Cardiac muscle cell (in vitro differentiated cells and primary cell): ENCODE measurements around the gene TGIF2. TPM values are rescaled to one million over a fixed set of nuclear protein-coding genes. Genes with fewer than 3 reads are reported as not detected.

Experiments
- DNase-seq, 2 donors: peaks; one replicate each; pipeline versions ENCODE4 v3.0.0 to v3.0.0-alpha.2; 2010 to 2017; ENCODE audit warnings: low read depth in 1 of 2, low spot score in 1 of 2
- H3K27ac ChIP-seq: fragments of 200-600 bp; sonication (generic); 2 replicates; pipeline ENCODE4 v1.5.1; 2016
- H3K27me3 ChIP-seq: fragments of 200-600 bp; sonication (generic); 2 replicates; pipeline ENCODE4 v1.6.0; 2016; ENCODE audit warnings: control low read depth
- H3K36me3 ChIP-seq: fragments of 200-600 bp; sonication (generic); 2 replicates; pipeline ENCODE4 v1.5.1; 2016; ENCODE audit warnings: control low read depth
- H3K4me1 ChIP-seq: fragments of 200-600 bp; sonication (generic); 2 replicates; pipeline ENCODE4 v1.8.1; 2017; ENCODE audit warnings: low read depth, mild to moderate bottlenecking, mixed run types
- H3K4me3 ChIP-seq: fragments of 200-600 bp; sonication (generic); 2 replicates; pipeline ENCODE4 v1.5.1; 2016; ENCODE audit warnings: mild to moderate bottlenecking
- H3K9me3 ChIP-seq: fragments of 200-600 bp; sonication (generic); 2 replicates; pipeline ENCODE4 v1.5.1; 2017; ENCODE audit warnings: low read depth, mild to moderate bottlenecking, control low read depth
- CTCF ChIP-seq: IDR thresholded peaks from 2 replicates; pipeline ENCODE4 v1.5.1; 2012; ENCODE audit warnings: low read depth, mild to moderate bottlenecking, low read length
- polyA plus RNA-seq: library from polyadenylated mRNA; unstranded; fragments of >200 nt; fragmentation: Nextera tagmentation; extraction: Ambion mirVana; gene quantifications from 2 replicates; pipeline ENCODE4 v1.2.1, GENCODE V29; 2016
- total RNA-seq: library from RNA; depleted of rRNA; stranded (reverse); fragments of >200 nt; gene quantifications from 2 replicates; pipeline ENCODE4 v1.2.3, GENCODE V29; 2016

Gene TGIF2
- total and polyA plus RNA-seq, 2 experiments from 2014 or later = 59.4 to 69.5 TPM

DNA sequence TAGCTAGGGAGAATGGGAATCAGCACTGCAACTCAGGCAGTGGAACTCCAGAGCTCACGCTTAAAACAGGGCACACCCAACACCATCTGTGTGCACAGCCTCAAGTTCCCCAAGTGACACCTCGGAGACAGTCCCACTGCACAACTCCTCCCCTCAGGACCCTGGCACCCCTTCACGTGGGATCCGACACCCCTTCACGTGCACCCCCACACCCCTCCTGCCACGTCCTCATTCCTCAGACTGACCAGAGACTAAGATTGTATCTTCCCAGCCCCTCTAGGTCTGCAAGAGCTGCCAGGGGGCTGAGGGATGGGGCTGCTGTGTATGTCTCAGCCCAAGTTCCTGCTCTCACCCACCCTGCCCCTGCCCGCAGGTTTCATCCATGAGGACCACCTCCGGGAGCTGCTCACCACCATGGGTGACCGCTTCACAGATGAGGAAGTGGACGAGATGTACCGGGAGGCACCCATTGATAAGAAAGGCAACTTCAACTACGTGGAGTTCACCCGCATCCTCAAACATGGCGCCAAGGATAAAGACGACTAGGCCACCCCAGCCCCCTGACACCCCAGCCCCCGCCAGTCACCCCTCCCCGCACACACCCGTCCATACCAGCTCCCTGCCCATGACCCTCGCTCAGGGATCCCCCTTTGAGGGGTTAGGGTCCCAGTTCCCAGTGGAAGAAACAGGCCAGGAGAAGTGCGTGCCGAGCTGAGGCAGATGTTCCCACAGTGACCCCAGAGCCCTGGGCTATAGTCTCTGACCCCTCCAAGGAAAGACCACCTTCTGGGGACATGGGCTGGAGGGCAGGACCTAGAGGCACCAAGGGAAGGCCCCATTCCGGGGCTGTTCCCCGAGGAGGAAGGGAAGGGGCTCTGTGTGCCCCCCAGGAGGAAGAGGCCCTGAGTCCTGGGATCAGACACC lies 24.4 kb upstream of the TGIF2 start:
- Histone ChIP-seq H3K9me3 (no peaks in the 10 kb centered on the region), H3K36me3 (peaks cover 36% of the 10 kb centered on the region), H3K4me1 (peaks cover 4% of the 10 kb centered on the region), H3K27ac (peak overlapping the region; percentile 86), H3K27me3 (no peaks in the 10 kb centered on the region), H3K4me3 (no peak overlapping the region)
- TF ChIP-seq CTCF = no peak
- no peak for DNase-seq

GRCh38 chr20:36549628-36549941 lies 23.8 kb upstream of the TGIF2 start:
- no peaks in the 10 kb centered on the region for H3K27me3 ChIP-seq
- H3K27ac ChIP-seq = peak overlapping the region; percentile 86
- H3K9me3 ChIP-seq = no peaks in the 10 kb centered on the region
- peaks cover 36% of the 10 kb centered on the region for H3K36me3 ChIP-seq
- DNase-seq = no peak
- H3K4me1 ChIP-seq = no peaks in the 10 kb centered on the region
- TF ChIP-seq CTCF = no peak
- H3K4me3 ChIP-seq = no peak overlapping the region

GRCh38 chr20:36549942-36550789 lies 23.2 kb upstream of the TGIF2 start:
- H3K27ac ChIP-seq = peak overlapping the region; percentile 86
- no peak for TF ChIP-seq CTCF
- peaks cover 31% of the 10 kb centered on the region for H3K36me3 ChIP-seq
- no peaks in the 10 kb centered on the region for H3K27me3 ChIP-seq
- no peak overlapping the region for H3K4me3 ChIP-seq
- H3K4me1 ChIP-seq = no peaks in the 10 kb centered on the region
- no peaks in the 10 kb centered on the region for H3K9me3 ChIP-seq
- peak in 1 of 2 donors; percentile 25 for DNase-seq

DNA sequence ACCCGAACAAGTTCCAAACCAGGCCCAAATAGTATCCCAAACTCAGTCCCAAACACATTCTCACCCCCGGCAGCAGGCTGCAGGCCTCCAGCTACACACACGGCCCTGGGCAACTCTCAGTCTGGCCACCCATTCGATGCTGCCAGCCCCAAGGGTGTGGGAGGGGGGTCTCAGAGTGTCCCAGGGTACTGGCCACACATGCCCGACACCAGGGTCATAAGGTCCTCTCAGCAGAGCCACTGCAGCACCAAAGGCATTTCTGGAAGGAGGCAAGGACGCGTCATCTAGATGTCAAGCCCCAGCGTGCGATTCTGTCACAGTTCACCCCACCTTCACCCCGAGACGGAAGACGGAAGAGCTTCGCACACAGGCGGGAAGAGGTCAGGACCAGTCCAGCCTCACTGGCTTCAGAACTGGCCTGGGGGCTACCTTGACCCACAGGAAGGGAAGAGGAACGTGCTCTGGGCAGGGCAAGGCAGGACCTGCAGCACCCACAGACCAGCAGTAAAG lies 22.6 kb upstream of the TGIF2 start:
- H3K27ac ChIP-seq = peak overlapping the region; percentile 86
- peak in 1 of 2 donors; percentile 35 for DNase-seq
- no peaks in the 10 kb centered on the region for H3K27me3 ChIP-seq
- H3K4me3 ChIP-seq = no peak overlapping the region
- H3K4me1 ChIP-seq = no peaks in the 10 kb centered on the region
- peaks cover 25% of the 10 kb centered on the region for H3K36me3 ChIP-seq
- no peak for TF ChIP-seq CTCF
- H3K9me3 ChIP-seq = no peaks in the 10 kb centered on the region

DNA sequence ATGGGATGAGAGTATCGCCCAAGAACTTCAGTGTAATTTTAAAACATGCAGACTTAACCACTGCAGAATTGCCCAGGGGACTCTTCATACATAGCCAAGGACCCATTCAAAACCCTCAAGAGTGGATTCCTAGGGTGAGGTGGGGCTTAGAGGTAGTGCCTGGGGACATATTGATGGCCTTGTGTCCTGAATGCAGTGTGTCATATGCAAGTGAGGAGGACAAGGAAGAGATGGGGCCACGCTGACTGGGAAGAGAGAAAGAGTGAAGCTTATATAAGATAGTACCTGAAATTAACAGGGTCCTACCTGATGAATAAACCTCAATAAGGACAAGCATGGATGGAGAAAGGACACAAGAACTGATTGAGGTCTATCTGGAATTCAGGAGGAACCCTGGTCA lies 18.1 kb upstream of the TGIF2 start:
- Histone ChIP-seq H3K27me3 (no peaks in the 10 kb centered on the region), H3K36me3 (no peaks in the 10 kb centered on the region), H3K9me3 (no peaks in the 10 kb centered on the region), H3K27ac (no peak overlapping the region), H3K4me3 (no peak overlapping the region), H3K4me1 (no peaks in the 10 kb centered on the region)
- no peak for DNase-seq
- no peak for TF ChIP-seq CTCF
